K562 (cell line): ENCODE measurements around the gene TMEM208. TPM values are rescaled to one million over a fixed set of nuclear protein-coding genes. Genes with fewer than 3 reads are reported as not detected.

Experiments used
- ATAC-seq: fragments of 200-7000 bp; cut with Tn5 transposase; 3 replicates; pipeline ENCODE4 v1.9.1; 2020; ENCODE audit warnings: moderate library complexity
- BruUV-seq: library from RNA; stranded (reverse); fragments of 400-500 nt; replicated peaks from 2 replicates; lab custom pipeline; 2021; lab: Mats Ljungman, UMichigan
- CTCF ChIA-PET: fragments of 300-600 bp; formaldehyde crosslinking; extraction: SDS; loops from one replicate; lab custom pipeline; 2021; ENCODE audit warnings: low intra/inter-chr PET ratio; lab: Yijun Ruan, JAX
- POLR2A ChIA-PET: fragments of 300-600, 350-650 bp; sonication (Branson Sonifier 250); formaldehyde crosslinking; extraction: SDS; loops from one replicate; lab custom pipeline; 2021; ENCODE audit warnings: antibody characterized with exemption, inconsistent platforms; lab: Yijun Ruan, JAX
- DNase-seq, 4 experiments: peaks; one replicate each; pipeline versions ENCODE4 v3.0.0 to v3.0.0-alpha.2; 2011 to 2018; ENCODE audit warnings: low spot score in 3 of 4, mixed read lengths in 3 of 4; ENCODE audit errors: extremely low read depth in 1 of 4
- FAIRE-seq: peaks from 2 replicates; lab custom pipeline; 2011; peaks lifted over from hg19 to GRCh38; lab: Jason Lieb, UNC
- H2AFZ ChIP-seq: 2 replicates; pipeline ENCODE4 v1.6.0; 2011; ENCODE audit warnings: low read depth, low read length, control low read depth, inconsistent platforms
- H3K27ac ChIP-seq: fragments of 200-600 bp; 3 replicates; pipeline ENCODE4 v1.8.0; 2011; ENCODE audit warnings: low read depth, mild to moderate bottlenecking, control low read depth, inconsistent platforms, low read length, moderate library complexity, mixed read lengths; ENCODE audit errors: extremely low read depth
- H3K27me3 ChIP-seq, 2 experiments: fragments of 300-600 bp in 1 of 2; 2 replicates in 1 of 2; 3 replicates in 1 of 2; pipeline versions ENCODE4 v1.6.0 to v1.8.0; 2011; ENCODE audit warnings: inconsistent platforms in 2 of 2, low read length in 2 of 2, mild to moderate bottlenecking in 1 of 2, mixed read lengths in 1 of 2, moderate library complexity in 1 of 2; ENCODE audit not compliant: control insufficient read depth in 2 of 2, insufficient read depth in 2 of 2
- H3K36me3 ChIP-seq: fragments of 300-600 bp; 3 replicates; pipeline ENCODE4 v1.8.0; 2011; ENCODE audit warnings: mild to moderate bottlenecking, low read length, inconsistent platforms; ENCODE audit not compliant: control insufficient read depth, insufficient read depth
- H3K4me1 ChIP-seq, 2 experiments: fragments of 200-600 bp in 1 of 2; replicated peaks in 1 of 2; 2 replicates in 1 of 2; 3 replicates in 1 of 2; pipeline versions ENCODE4 v1.5.1 to v1.8.0; 2011; ENCODE audit warnings: inconsistent platforms in 2 of 2, low read length in 2 of 2, mild to moderate bottlenecking in 1 of 2, mixed read lengths in 1 of 2, moderate library complexity in 1 of 2; ENCODE audit not compliant: control insufficient read depth in 2 of 2, insufficient read depth in 2 of 2
- H3K4me2 ChIP-seq: 2 replicates; pipeline ENCODE4 v1.6.1; 2011; ENCODE audit warnings: low read length, control low read depth, inconsistent platforms, mixed read lengths; ENCODE audit not compliant: insufficient read depth
- H3K4me3 ChIP-seq: fragments of 200-600 bp; sonication (generic), shearing (Covaris generic); 2 replicates; pipeline ENCODE4 v1.5.1; 2016; ENCODE audit warnings: control low read depth, inconsistent platforms
- H3K79me2 ChIP-seq: fragments of 200-600 bp; 3 replicates; pipeline ENCODE4 v1.8.0; 2011; ENCODE audit warnings: low read length, inconsistent platforms; ENCODE audit not compliant: control insufficient read depth, insufficient read depth
- H3K9ac ChIP-seq, 2 experiments: 2 replicates each; pipeline versions ENCODE4 v1.6.0 to v1.6.1; 2011; ENCODE audit warnings: low read depth in 2 of 2, low read length in 2 of 2, control low read depth in 1 of 2, inconsistent platforms in 1 of 2, mild to moderate bottlenecking in 1 of 2, mixed read lengths in 1 of 2; ENCODE audit not compliant: insufficient read depth in 1 of 2
- H3K9me1 ChIP-seq: one replicate; pipeline ENCODE4 v1.6.0; 2011; ENCODE audit warnings: inconsistent platforms, mild to moderate bottlenecking, low read length, moderate library complexity; ENCODE audit not compliant: control insufficient read depth, insufficient read depth
- H3K9me3 ChIP-seq: replicated peaks from 2 replicates; pipeline ENCODE4 v1.5.1; 2011; ENCODE audit warnings: low read depth, low read length, inconsistent platforms; ENCODE audit not compliant: control insufficient read depth, insufficient read depth
- H4K20me1 ChIP-seq: replicated peaks from 2 replicates; pipeline ENCODE4 v1.6.1; 2011; ENCODE audit warnings: low read length, inconsistent platforms, mixed read lengths; ENCODE audit not compliant: control insufficient read depth, insufficient read depth
- DACH1 ChIP-seq: fragments of 450-650 bp; IDR thresholded peaks from 2 replicates; pipeline ENCODE4 v1.6.1; 2018; ENCODE audit not compliant: partially characterized antibody
- FOXK1 ChIP-seq: sonication (generic); formaldehyde crosslinking; IDR thresholded peaks from 2 replicates; pipeline ENCODE4 v1.8.0; 2022; ENCODE audit warnings: missing genetic modification reagents, mild to moderate bottlenecking, borderline replicate concordance
- FOXK2 ChIP-seq, 2 experiments: fragments of 450-650 bp; IDR thresholded peaks in 1 of 2; conservative IDR thresholded peaks in 1 of 2; 2 replicates each; pipeline ENCODE4 v1.6.1; 2016; ENCODE audit warnings: low read depth in 2 of 2, mild to moderate bottlenecking in 1 of 2
- HDAC6 ChIP-seq: IDR thresholded peaks from 2 replicates; pipeline ENCODE4 v1.6.1; 2012; ENCODE audit warnings: low read depth, mild to moderate bottlenecking, control low read depth, inconsistent platforms, low read length, moderate library complexity
- MAZ ChIP-seq, 2 experiments: fragments of 450-650 bp in 1 of 2; sonication (generic) in 1 of 2; formaldehyde crosslinking; IDR thresholded peaks in 1 of 2; conservative IDR thresholded peaks in 1 of 2; 2 replicates each; pipeline versions ENCODE4 v1.4.0 to v1.5.0; 2020; ENCODE audit warnings: mild to moderate bottlenecking in 1 of 2, missing genetic modification reagents in 1 of 2
- POLR3A ChIP-seq: IDR thresholded peaks from 2 replicates; pipeline ENCODE4 v1.6.1; 2011; ENCODE audit warnings: borderline replicate concordance, mild to moderate bottlenecking, moderate library complexity; ENCODE audit not compliant: insufficient read length, insufficient read depth; ENCODE audit errors: extremely low read depth
- TBL1XR1 ChIP-seq, 2 experiments: IDR thresholded peaks; 2 replicates each; pipeline ENCODE4 v1.6.1; 2012; ENCODE audit warnings: improper control_type of control experiment in 2 of 2, low read length in 2 of 2, mild to moderate bottlenecking in 1 of 2
- TCF7L2 ChIP-seq: fragments of 150-350 bp; IDR thresholded peaks from 2 replicates; pipeline ENCODE4 v1.6.1; 2016; ENCODE audit warnings: low read depth, mild to moderate bottlenecking, low read length, moderate library complexity
- ZNF239 ChIP-seq: fragments of 250-450 bp; sonication (Bioruptor Pico); IDR thresholded peaks from 2 replicates; pipeline ENCODE4 v1.4.0; 2020; ENCODE audit warnings: mild to moderate bottlenecking
- ZNF282 ChIP-seq: sonication (generic); formaldehyde crosslinking; IDR thresholded peaks from 2 replicates; pipeline ENCODE4 v1.8.1; 2023; ENCODE audit warnings: missing genetic modification reagents
- WGBS: fragments of 100-300 bp; shearing (Covaris generic); methylation state at CpG from one replicate; pipeline ENCODE4 v1.1.6; 2016; ENCODE audit warnings: low coverage, mixed read lengths; ENCODE audit not compliant: insufficient coverage; ENCODE audit errors: missing lambda C conversion rate; 5-methylcytosine and 5-hydroxymethylcytosine counted together
- in situ Hi-C: fragments of 300-500 bp; cut with MboI; formaldehyde crosslinking; loops from 4 replicates; pipeline ENCODE4 v1.15.0; 2018; ENCODE audit warnings: inconsistent platforms, mixed read lengths
- intact Hi-C: fragments of 100-400 bp; cut with micrococcal nuclease; formaldehyde crosslinking; loops from 2 replicates; pipeline ENCODE4 v1.14.2; 2022
- polyA plus RNA-seq, 8 experiments: library from polyadenylated mRNA; depleted of rRNA in 4 of 8; stranded (reverse) in 5 of 8; unstranded in 3 of 8; fragments of >200 nt; fragmentation: Nextera tagmentation in 2 of 8; fragmentation: Illumina TruSeq in 1 of 8; extraction: Ambion mirVana in 2 of 8; extraction: Trizol in 1 of 8; gene quantifications; 2 replicates each; pipeline versions ENCODE4 v1.2.1 to v1.2.3, GENCODE V29; 2011 to 2014; ENCODE audit warnings: inconsistent platforms in 1 of 8, missing spikeins in 1 of 8
- total RNA-seq, 7 experiments: library from RNA; depleted of rRNA in 6 of 7; stranded (reverse); fragments of >200 nt in 6 of 7; fragmentation: Illumina TruSeq in 2 of 7; extraction: Trizol in 2 of 7; gene quantifications; 2 replicates each; pipeline versions ENCODE4 v1.2.1 to v1.2.3, GENCODE V29; 2011 to 2021; ENCODE audit warnings: low replicate concordance in 1 of 7
- TF ChIP-seq, protein P1 (sequence below): fragments of 450-650 bp; IDR thresholded peaks from 2 replicates; pipeline ENCODE4 v1.7.1; 2018; ENCODE audit warnings: mild to moderate bottlenecking, low read depth; ENCODE audit not compliant: partially characterized antibody
- TF ChIP-seq, protein P2 (sequence below): fragments of 250-450 bp; sonication (Bioruptor Pico); IDR thresholded peaks from 2 replicates; pipeline ENCODE4 v1.5.0; 2021
- TF ChIP-seq, protein P3 (sequence below): sonication (generic); formaldehyde crosslinking; IDR thresholded peaks from 2 replicates; pipeline ENCODE4 v1.8.1; 2023; ENCODE audit warnings: mild to moderate bottlenecking, missing genetic modification reagents
- TF ChIP-seq, protein P4 (sequence below): sonication (generic); formaldehyde crosslinking; IDR thresholded peaks from 2 replicates; pipeline ENCODE4 v1.5.0; 2020; ENCODE audit warnings: missing genetic modification reagents

TMEM208 gene
- total and polyA plus RNA-seq, 9 of the 15 experiments (the other 6 are each of a cell fraction or from before 2014, with no cell fraction given): 31.8 to 239 (median 54.3) TPM

DNA sequence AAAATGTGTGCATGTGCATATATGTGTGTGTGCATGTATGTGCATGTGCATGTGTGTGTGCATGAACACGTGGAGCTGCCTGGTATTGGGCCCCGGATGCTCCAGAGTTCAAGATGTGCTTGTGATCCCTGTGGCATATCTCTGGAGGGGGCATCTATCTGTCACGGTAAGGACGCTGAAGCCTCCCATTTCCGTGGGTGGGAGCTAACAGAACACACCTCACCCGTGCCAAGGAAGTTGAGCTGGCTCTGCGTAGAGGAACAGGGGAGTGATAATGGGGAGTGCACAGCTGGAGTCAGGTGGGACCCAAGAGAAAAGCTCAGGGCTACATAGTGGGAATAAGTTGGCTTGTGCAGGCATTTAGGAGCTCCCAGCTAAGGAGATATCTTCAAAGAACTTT, 15.3 kb upstream of the TMEM208 start:
- no TSS peak for BruUV-seq
- in situ Hi-C loops: no loop called here
- Histone ChIP-seq H3K9ac (peak overlapping the region in 1 of 2 experiments; percentile 54; a peak in 1 of 4 replicates), H3K27me3 (no peaks in the 10 kb centered on the region), H3K79me2 (no peaks in the 10 kb centered on the region), H3K4me1 (peaks cover 20 to 51% of the 10 kb centered on the region in 2 experiments; a peak in 4 of 5 replicates), H3K4me2 (no peak overlapping the region), H4K20me1 (no peaks in the 10 kb centered on the region), H3K27ac (no peak overlapping the region), H3K9me3 (no peaks in the 10 kb centered on the region), H2AFZ (no peak overlapping the region), H3K36me3 (no peaks in the 10 kb centered on the region), H3K4me3 (no peak overlapping the region), H3K9me1 (peaks cover 3% of the 10 kb centered on the region)
- ATAC-seq: no peak
- CTCF ChIA-PET: no interaction called here
- TF ChIP-seq, protein P1, sequence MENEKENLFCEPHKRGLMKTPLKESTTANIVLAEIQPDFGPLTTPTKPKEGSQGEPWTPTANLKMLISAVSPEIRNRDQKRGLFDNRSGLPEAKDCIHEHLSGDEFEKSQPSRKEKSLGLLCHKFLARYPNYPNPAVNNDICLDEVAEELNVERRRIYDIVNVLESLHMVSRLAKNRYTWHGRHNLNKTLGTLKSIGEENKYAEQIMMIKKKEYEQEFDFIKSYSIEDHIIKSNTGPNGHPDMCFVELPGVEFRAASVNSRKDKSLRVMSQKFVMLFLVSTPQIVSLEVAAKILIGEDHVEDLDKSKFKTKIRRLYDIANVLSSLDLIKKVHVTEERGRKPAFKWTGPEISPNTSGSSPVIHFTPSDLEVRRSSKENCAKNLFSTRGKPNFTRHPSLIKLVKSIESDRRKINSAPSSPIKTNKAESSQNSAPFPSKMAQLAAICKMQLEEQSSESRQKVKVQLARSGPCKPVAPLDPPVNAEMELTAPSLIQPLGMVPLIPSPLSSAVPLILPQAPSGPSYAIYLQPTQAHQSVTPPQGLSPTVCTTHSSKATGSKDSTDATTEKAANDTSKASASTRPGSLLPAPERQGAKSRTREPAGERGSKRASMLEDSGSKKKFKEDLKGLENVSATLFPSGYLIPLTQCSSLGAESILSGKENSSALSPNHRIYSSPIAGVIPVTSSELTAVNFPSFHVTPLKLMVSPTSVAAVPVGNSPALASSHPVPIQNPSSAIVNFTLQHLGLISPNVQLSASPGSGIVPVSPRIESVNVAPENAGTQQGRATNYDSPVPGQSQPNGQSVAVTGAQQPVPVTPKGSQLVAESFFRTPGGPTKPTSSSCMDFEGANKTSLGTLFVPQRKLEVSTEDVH: no peak
- no peak for TF ChIP-seq POLR3A
- TF ChIP-seq, protein P2, sequence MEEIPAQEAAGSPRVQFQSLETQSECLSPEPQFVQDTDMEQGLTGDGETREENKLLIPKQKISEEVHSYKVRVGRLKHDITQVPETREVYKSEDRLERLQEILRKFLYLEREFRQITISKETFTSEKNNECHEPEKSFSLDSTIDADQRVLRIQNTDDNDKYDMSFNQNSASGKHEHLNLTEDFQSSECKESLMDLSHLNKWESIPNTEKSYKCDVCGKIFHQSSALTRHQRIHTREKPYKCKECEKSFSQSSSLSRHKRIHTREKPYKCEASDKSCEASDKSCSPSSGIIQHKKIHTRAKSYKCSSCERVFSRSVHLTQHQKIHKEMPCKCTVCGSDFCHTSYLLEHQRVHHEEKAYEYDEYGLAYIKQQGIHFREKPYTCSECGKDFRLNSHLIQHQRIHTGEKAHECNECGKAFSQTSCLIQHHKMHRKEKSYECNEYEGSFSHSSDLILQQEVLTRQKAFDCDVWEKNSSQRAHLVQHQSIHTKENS (CRISPR knock-in tag): no peak
- TF ChIP-seq MAZ (CRISPR knock-in tag; conservative IDR thresholded peaks at IDR 0.05 in 1 of 2, IDR thresholded peaks at IDR 0.05 in 1 of 2): no peak
- TF ChIP-seq TCF7L2: no peak
- TF ChIP-seq, protein P3, sequence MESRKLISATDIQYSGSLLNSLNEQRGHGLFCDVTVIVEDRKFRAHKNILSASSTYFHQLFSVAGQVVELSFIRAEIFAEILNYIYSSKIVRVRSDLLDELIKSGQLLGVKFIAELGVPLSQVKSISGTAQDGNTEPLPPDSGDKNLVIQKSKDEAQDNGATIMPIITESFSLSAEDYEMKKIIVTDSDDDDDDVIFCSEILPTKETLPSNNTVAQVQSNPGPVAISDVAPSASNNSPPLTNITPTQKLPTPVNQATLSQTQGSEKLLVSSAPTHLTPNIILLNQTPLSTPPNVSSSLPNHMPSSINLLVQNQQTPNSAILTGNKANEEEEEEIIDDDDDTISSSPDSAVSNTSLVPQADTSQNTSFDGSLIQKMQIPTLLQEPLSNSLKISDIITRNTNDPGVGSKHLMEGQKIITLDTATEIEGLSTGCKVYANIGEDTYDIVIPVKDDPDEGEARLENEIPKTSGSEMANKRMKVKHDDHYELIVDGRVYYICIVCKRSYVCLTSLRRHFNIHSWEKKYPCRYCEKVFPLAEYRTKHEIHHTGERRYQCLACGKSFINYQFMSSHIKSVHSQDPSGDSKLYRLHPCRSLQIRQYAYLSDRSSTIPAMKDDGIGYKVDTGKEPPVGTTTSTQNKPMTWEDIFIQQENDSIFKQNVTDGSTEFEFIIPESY (CRISPR knock-in tag): no peak
- no peak for TF ChIP-seq TBL1XR1 (IDR thresholded peaks at IDR 0.05; ENCODE audit: low read length in 2 of 2)
- no peak for TF ChIP-seq FOXK2 (conservative IDR thresholded peaks at IDR 0.05 in 1 of 2, IDR thresholded peaks at IDR 0.05 in 1 of 2; ENCODE audit: low read depth in 2 of 2)
- no peak for TF ChIP-seq DACH1
- TF ChIP-seq ZNF282 (CRISPR knock-in tag): no peak
- TF ChIP-seq ZNF239 (CRISPR knock-in tag): no peak
- TF ChIP-seq HDAC6: no peak
- TF ChIP-seq FOXK1 (CRISPR knock-in tag): no peak
- TF ChIP-seq, protein P4, sequence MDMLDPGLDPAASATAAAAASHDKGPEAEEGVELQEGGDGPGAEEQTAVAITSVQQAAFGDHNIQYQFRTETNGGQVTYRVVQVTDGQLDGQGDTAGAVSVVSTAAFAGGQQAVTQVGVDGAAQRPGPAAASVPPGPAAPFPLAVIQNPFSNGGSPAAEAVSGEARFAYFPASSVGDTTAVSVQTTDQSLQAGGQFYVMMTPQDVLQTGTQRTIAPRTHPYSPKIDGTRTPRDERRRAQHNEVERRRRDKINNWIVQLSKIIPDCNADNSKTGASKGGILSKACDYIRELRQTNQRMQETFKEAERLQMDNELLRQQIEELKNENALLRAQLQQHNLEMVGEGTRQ (CRISPR knock-in tag): no peak
- intact Hi-C loops: no loop called here
- no peak for DNase-seq
- POLR2A ChIA-PET: interaction anchor here (0.7 to 1.1 kb wide), 3 partner anchors 12 to 204 kb away, joined by 3 to 4 read pairs (median 3); no protein-coding TSS in a partner anchor
- WGBS: 20% methylated on average over 7 of the region's 7 CpGs
- no peak for FAIRE-seq
